ENCODE data around the gene ECI2. TPM values are rescaled to one million over a fixed set of nuclear protein-coding genes. Genes with fewer than 3 reads are reported as not detected.
"Not testable (repeated sequence)": the region's sequence is repeated elsewhere in the genome, so short reads cannot be mapped to it uniquely, and the experiment has no call there.

ECI2 gene
- total RNA-seq, 1 donor from 2014 or later, result 49.1 TPM

DNA sequence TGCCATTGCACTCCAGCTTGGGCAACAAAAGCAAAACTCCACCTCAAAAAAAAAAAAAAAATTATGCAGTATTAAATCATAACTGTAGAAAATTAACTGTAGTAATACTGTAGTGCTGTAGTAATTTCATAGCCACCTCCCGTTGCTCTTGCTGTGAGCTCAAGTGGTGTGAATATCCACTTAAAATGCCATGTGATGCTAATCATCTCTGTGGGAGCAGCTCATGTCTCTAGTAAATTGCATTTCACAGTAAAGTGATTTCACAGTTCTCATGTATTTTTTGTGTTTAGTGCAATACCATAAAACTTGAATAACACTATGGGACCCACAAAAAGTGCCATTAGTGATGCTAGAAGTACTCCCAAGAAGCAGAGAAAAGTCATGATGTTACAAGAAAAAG lies 42.1 kb downstream of the ECI2 start:
- H3K9ac ChIP-seq, result no peak overlapping the region
- Mint-ChIP-seq H3K4me1 (no peaks in the 10 kb centered on the region), H3K9me3 (no peaks in the 10 kb centered on the region), H3K4me3 (no peak overlapping the region), H3K36me3 (no peaks in the 10 kb centered on the region), H3K27ac (no peak overlapping the region), H3K27me3 (ENCODE audit: insufficient read depth, low read depth) (peaks cover 3% of the 10 kb centered on the region)
- H3K4me1 ChIP-seq, result no peaks in the 10 kb centered on the region
- no peak for DNase-seq (ENCODE audit: low spot score)
- no peaks in the 10 kb centered on the region for H3K36me3 ChIP-seq
- H3K4me2 ChIP-seq, result no peak overlapping the region
- H3F3A ChIP-seq (ENCODE audit: low read depth), result no peaks in the 10 kb centered on the region
- no peak overlapping the region for H3K4me3 ChIP-seq
- H4K20me1 ChIP-seq (ENCODE audit: low read depth), result no peaks in the 10 kb centered on the region
- H3K27ac ChIP-seq, result no peak overlapping the region
- no peak for TF ChIP-seq EZH2phosphoT487 (IDR thresholded peaks at IDR 0.05)
- TF ChIP-seq, protein P1, sequence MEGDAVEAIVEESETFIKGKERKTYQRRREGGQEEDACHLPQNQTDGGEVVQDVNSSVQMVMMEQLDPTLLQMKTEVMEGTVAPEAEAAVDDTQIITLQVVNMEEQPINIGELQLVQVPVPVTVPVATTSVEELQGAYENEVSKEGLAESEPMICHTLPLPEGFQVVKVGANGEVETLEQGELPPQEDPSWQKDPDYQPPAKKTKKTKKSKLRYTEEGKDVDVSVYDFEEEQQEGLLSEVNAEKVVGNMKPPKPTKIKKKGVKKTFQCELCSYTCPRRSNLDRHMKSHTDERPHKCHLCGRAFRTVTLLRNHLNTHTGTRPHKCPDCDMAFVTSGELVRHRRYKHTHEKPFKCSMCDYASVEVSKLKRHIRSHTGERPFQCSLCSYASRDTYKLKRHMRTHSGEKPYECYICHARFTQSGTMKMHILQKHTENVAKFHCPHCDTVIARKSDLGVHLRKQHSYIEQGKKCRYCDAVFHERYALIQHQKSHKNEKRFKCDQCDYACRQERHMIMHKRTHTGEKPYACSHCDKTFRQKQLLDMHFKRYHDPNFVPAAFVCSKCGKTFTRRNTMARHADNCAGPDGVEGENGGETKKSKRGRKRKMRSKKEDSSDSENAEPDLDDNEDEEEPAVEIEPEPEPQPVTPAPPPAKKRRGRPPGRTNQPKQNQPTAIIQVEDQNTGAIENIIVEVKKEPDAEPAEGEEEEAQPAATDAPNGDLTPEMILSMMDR (IDR thresholded peaks at IDR 0.05), result no peak
- TF ChIP-seq EZH2 (IDR thresholded peaks at IDR 0.05), result no peak
- H3K27me3 ChIP-seq, result no peaks in the 10 kb centered on the region
- no peaks in the 10 kb centered on the region for H3K79me2 ChIP-seq (ENCODE audit: low read depth)
- H3K9me3 ChIP-seq (ENCODE audit: low read depth), result no peaks in the 10 kb centered on the region
- no peak overlapping the region for H2AFZ ChIP-seq (replicated peaks)

DNA sequence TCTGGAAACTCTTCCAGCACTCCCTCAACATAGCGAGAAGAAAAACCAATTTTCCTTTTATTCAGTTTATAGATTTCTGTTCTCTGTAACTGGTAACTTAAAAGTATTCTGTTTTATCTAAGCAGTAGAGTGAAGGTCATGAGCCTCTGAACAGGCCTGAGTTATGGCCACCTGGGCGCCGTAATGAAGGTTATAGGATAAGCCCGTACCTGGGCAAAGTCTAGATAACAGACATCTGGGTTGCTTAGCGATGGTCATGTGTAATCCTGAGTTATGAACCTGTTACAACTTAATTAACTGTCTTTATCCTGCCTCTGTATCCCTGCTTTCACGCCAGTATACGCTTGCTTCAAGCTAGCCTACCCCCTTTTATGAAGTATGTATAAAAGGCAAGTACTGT lies 43.4 kb downstream of the ECI2 start:
- no peak overlapping the region for H3K27ac Mint-ChIP-seq
- no peak overlapping the region for H3K4me2 ChIP-seq
- H3F3A ChIP-seq (ENCODE audit: low read depth), result no peaks in the 10 kb centered on the region

DNA sequence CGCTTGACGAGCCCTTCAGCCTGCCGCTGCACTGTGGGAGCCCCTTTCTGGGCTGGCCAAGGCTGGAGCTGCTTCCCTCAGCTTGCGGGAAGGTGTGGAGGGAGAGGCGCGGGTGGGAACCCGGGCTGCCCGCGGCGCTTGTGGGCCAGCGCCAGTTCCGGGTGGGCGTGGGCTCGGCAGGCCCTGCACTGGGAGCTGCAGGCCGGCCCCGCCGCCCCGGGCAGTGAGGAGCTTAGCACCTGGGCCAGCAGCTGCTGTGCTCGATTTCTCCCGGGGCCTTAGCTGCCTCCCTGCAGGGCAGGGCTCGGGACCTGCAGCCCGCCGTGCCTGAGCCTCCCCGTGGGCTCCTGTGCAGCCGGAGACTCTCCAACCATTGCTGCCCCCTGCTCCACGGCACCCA lies 45.3 kb downstream of the ECI2 start:
- H3K27me3 ChIP-seq; H3K4me3 ChIP-seq; H3K36me3 Mint-ChIP-seq; H3K4me3 Mint-ChIP-seq; H3K4me1 Mint-ChIP-seq; H3K9me3 ChIP-seq (ENCODE audit: low read depth); H2AFZ ChIP-seq (replicated peaks); H3K79me2 ChIP-seq (ENCODE audit: low read depth); H3K27ac ChIP-seq; H3K36me3 ChIP-seq; H3F3A ChIP-seq (ENCODE audit: low read depth); H3K4me1 ChIP-seq; H3K9ac ChIP-seq; H3K27me3 Mint-ChIP-seq (ENCODE audit: insufficient read depth, low read depth); H3K4me2 ChIP-seq; DNase-seq (ENCODE audit: low spot score); H3K9me3 Mint-ChIP-seq; H3K27ac Mint-ChIP-seq; H4K20me1 ChIP-seq (ENCODE audit: low read depth): not testable (repeated sequence)

More for the DNA sequence above, 43.4 kb downstream of the ECI2 start:
- Histone ChIP-seq H3K79me2 (ENCODE audit: low read depth) (no peaks in the 10 kb centered on the region), H2AFZ (replicated peaks) (no peak overlapping the region), H3K9me3 (ENCODE audit: low read depth) (no peaks in the 10 kb centered on the region), H3K4me1 (no peaks in the 10 kb centered on the region), H3K4me3 (no peak overlapping the region), H4K20me1 (ENCODE audit: low read depth) (no peaks in the 10 kb centered on the region), H3K36me3 (no peaks in the 10 kb centered on the region), H3K9ac (no peak overlapping the region), H3K27ac (no peak overlapping the region), H3K27me3 (no peaks in the 10 kb centered on the region)
- Mint-ChIP-seq H3K9me3 (no peaks in the 10 kb centered on the region), H3K36me3 (no peaks in the 10 kb centered on the region), H3K4me3 (no peak overlapping the region), H3K4me1 (no peaks in the 10 kb centered on the region), H3K27me3 (ENCODE audit: insufficient read depth, low read depth) (peaks cover 3% of the 10 kb centered on the region)
- TF ChIP-seq EZH2 (IDR thresholded peaks at IDR 0.05), result no peak
- no peak for TF ChIP-seq EZH2phosphoT487 (IDR thresholded peaks at IDR 0.05)
- TF ChIP-seq, protein P1 (IDR thresholded peaks at IDR 0.05), result no peak
- DNase-seq (ENCODE audit: low spot score), result no peak

DNA sequence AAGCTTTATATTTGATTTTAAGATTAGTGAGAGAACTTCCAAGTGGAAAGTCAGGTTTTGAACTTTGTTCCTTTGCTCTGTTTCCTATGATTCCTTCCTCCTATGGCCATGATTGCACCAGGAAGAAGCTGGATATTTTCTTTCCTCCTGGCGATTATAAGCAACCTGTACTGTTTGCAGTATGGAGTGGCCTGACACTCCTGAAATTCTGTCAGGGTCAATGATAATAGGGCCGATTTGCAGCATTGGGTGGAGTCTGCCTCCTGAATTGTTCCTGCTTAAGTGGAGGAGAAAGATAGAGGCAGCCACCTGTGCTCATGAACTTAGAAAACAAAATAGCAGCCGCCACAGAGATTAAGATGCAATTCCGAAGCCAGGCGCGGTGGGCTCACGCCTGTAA lies 46.7 kb downstream of the ECI2 start:
- no peak overlapping the region for H2AFZ ChIP-seq (replicated peaks)
- Mint-ChIP-seq H3K9me3 (no peaks in the 10 kb centered on the region), H3K4me1 (peaks cover 7% of the 10 kb centered on the region), H3K27me3 (ENCODE audit: insufficient read depth, low read depth) (peaks cover 2% of the 10 kb centered on the region), H3K4me3 (no peak overlapping the region), H3K27ac (no peak overlapping the region), H3K36me3 (no peaks in the 10 kb centered on the region)
- H3K9me3 ChIP-seq (ENCODE audit: low read depth), result no peaks in the 10 kb centered on the region
- no peak for TF ChIP-seq EZH2 (IDR thresholded peaks at IDR 0.05)
- H3K4me1 ChIP-seq, result peaks cover 8% of the 10 kb centered on the region
- H3K4me2 ChIP-seq, result no peak overlapping the region
- no peak overlapping the region for H3K9ac ChIP-seq
- no peak overlapping the region for H3K4me3 ChIP-seq
- no peak for DNase-seq (ENCODE audit: low spot score)
- no peaks in the 10 kb centered on the region for H3F3A ChIP-seq (ENCODE audit: low read depth)
- H3K27ac ChIP-seq, result no peak overlapping the region
- H3K27me3 ChIP-seq, result no peaks in the 10 kb centered on the region
- H4K20me1 ChIP-seq (ENCODE audit: low read depth), result no peaks in the 10 kb centered on the region
- no peaks in the 10 kb centered on the region for H3K36me3 ChIP-seq
- no peaks in the 10 kb centered on the region for H3K79me2 ChIP-seq (ENCODE audit: low read depth)
